Neural progenitor cell (in vitro differentiated cells): ENCODE results near the gene SH2D3A. TPM values are rescaled to one million over a fixed set of nuclear protein-coding genes. Genes with fewer than 3 reads are reported as not detected.
A peak's percentile ranks its signal among the peaks of the same experiment; 100 is the strongest.

ENCODE experiments used
- DNase-seq: peaks from one replicate; pipeline ENCODE4 v3.0.0-alpha.2; 2016; ENCODE audit warnings: low spot score
- H2AFZ ChIP-seq: fragments of 200-600 bp; sonication (generic); replicated peaks from 2 replicates; pipeline ENCODE4 v1.6.1; 2016; ENCODE audit warnings: antibody characterized with exemption
- H3F3A ChIP-seq: fragments of 200-600 bp; sonication (generic); 2 replicates; pipeline ENCODE4 v1.6.1; 2016; ENCODE audit warnings: antibody characterized with exemption, low read depth
- H3K27ac ChIP-seq: fragments of 200-600 bp; sonication (generic); 2 replicates; pipeline ENCODE4 v1.5.1; 2016; ENCODE audit warnings: mild to moderate bottlenecking
- H3K27me3 ChIP-seq: fragments of 200-600 bp; sonication (generic); 2 replicates; pipeline ENCODE4 v1.6.1; 2016; ENCODE audit warnings: mild to moderate bottlenecking, moderate library complexity
- H3K36me3 ChIP-seq: fragments of 200-600 bp; sonication (generic); 2 replicates; pipeline ENCODE4 v1.5.1; 2016
- H3K4me1 ChIP-seq: fragments of 200-600 bp; sonication (generic); 2 replicates; pipeline ENCODE4 v1.6.1; 2016; ENCODE audit warnings: mixed run types
- H3K4me2 ChIP-seq: fragments of 200-600 bp; sonication (generic); 2 replicates; pipeline ENCODE4 v1.6.1; 2016
- H3K4me3 ChIP-seq: fragments of 200-600 bp; sonication (generic); 2 replicates; pipeline ENCODE4 v1.5.1; 2016
- H3K79me2 ChIP-seq: fragments of 200-600 bp; sonication (generic); 2 replicates; pipeline ENCODE4 v1.6.1; 2016; ENCODE audit warnings: low read depth
- H3K9ac ChIP-seq: fragments of 200-600 bp; sonication (generic); 2 replicates; pipeline ENCODE4 v1.6.1; 2016
- H3K9me3 ChIP-seq: fragments of 200-600 bp; sonication (generic); 2 replicates; pipeline ENCODE4 v1.5.1; 2016; ENCODE audit warnings: low read depth
- H4K20me1 ChIP-seq: fragments of 200-600 bp; sonication (generic); 2 replicates; pipeline ENCODE4 v1.6.1; 2016; ENCODE audit warnings: low read depth
- H3K27ac Mint-ChIP-seq: 3 replicates; pipeline ENCODE4 v1.8.0; 2021; ENCODE audit warnings: mixed read lengths
- H3K27me3 Mint-ChIP-seq: 2 replicates; pipeline ENCODE4 v1.8.0; 2022; ENCODE audit warnings: low read depth, mild to moderate bottlenecking, inconsistent platforms, moderate library complexity, mixed read lengths; ENCODE audit not compliant: insufficient read depth
- H3K36me3 Mint-ChIP-seq: 3 replicates; pipeline ENCODE4 v1.8.0; 2021; ENCODE audit warnings: mixed read lengths
- H3K4me1 Mint-ChIP-seq: 3 replicates; pipeline ENCODE4 v1.8.0; 2021; ENCODE audit warnings: mixed read lengths
- H3K4me3 Mint-ChIP-seq: 3 replicates; pipeline ENCODE4 v1.8.0; 2021; ENCODE audit warnings: mild to moderate bottlenecking, moderate library complexity, mixed read lengths
- H3K9me3 Mint-ChIP-seq: 3 replicates; pipeline ENCODE4 v1.8.0; 2020; ENCODE audit warnings: mixed read lengths
- EZH2 ChIP-seq: fragments of 200-600 bp; sonication (generic); IDR thresholded peaks from 2 replicates; pipeline ENCODE4 v1.6.1; 2017; ENCODE audit warnings: antibody characterized with exemption, mild to moderate bottlenecking, moderate library complexity
- EZH2phosphoT487 ChIP-seq: fragments of 200-600 bp; sonication (generic); IDR thresholded peaks from 2 replicates; pipeline ENCODE4 v1.6.1; 2017; ENCODE audit warnings: antibody characterized with exemption
- total RNA-seq: library from RNA; depleted of rRNA; stranded (reverse); fragments of >200 nt; gene quantifications from 2 replicates; pipeline ENCODE4 v1.2.3, GENCODE V29; 2015; ENCODE audit warnings: low replicate concordance
- TF ChIP-seq, protein P1 (sequence below): fragments of 200-600 bp; sonication (generic); IDR thresholded peaks from 2 replicates; pipeline ENCODE4 v1.5.1; 2017; ENCODE audit warnings: antibody characterized with exemption, mild to moderate bottlenecking

The SH2D3A gene
- total RNA-seq, 1 donor from 2014 or later: 0.65 TPM

DNA sequence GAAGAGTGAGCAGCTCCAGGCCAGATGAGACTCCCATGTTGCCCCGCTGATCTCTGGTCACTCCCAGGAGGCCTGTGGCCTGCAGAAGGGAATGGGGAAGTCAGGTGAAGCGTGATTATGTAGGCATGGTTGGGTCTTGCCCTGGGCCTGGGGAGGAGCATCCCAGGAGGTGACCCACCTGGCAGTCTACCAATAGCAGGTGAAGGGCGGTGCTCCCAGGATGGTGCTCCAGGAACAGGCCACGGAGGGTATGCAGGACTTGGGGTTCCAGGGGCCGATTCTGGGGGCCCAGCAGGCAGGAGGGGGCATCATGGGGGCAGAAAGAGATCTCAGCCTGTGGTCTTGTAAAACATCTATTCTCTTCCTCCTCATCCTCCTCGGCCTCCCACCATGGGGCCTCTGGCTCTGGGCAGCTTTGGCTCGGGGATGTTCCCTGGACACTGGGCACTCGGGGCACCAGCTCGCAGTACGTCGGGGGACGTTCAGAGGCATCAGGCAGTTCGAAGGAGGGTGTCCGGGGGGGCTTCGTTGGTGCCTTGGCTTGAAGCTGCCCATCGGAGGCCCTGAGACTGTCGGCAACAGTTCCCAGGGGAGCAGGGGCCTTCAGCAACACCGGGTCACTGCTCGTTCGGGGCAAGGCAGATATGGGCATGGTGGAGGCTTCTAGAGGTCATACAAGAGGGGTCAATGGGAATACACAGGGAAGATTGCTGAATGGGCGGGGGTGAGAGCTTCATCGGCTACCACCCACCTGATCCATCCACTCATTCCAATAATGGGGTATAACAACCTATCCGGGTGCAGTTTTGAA lies 12.4 kb downstream of the SH2D3A start:
- Histone ChIP-seq H3K4me2 (no peak overlapping the region), H3K9me3 (no peaks in the 10 kb centered on the region), H2AFZ (no peak overlapping the region), H3K4me1 (no peaks in the 10 kb centered on the region), H3K27me3 (no peaks in the 10 kb centered on the region), H3K4me3 (no peak overlapping the region), H3K27ac (no peak overlapping the region), H4K20me1 (peaks cover 6% of the 10 kb centered on the region), H3K79me2 (no peaks in the 10 kb centered on the region), H3F3A (peaks cover 29% of the 10 kb centered on the region), H3K36me3 (no peaks in the 10 kb centered on the region), H3K9ac (no peak overlapping the region)
- Mint-ChIP-seq H3K9me3 (no peaks in the 10 kb centered on the region), H3K36me3 (peaks cover 6% of the 10 kb centered on the region), H3K27me3 (peaks cover 11% of the 10 kb centered on the region), H3K27ac (no peak overlapping the region), H3K4me3 (no peak overlapping the region), H3K4me1 (peaks cover 4% of the 10 kb centered on the region)
- TF ChIP-seq EZH2 (no peak), EZH2phosphoT487 (no peak)
- TF ChIP-seq, protein P1, sequence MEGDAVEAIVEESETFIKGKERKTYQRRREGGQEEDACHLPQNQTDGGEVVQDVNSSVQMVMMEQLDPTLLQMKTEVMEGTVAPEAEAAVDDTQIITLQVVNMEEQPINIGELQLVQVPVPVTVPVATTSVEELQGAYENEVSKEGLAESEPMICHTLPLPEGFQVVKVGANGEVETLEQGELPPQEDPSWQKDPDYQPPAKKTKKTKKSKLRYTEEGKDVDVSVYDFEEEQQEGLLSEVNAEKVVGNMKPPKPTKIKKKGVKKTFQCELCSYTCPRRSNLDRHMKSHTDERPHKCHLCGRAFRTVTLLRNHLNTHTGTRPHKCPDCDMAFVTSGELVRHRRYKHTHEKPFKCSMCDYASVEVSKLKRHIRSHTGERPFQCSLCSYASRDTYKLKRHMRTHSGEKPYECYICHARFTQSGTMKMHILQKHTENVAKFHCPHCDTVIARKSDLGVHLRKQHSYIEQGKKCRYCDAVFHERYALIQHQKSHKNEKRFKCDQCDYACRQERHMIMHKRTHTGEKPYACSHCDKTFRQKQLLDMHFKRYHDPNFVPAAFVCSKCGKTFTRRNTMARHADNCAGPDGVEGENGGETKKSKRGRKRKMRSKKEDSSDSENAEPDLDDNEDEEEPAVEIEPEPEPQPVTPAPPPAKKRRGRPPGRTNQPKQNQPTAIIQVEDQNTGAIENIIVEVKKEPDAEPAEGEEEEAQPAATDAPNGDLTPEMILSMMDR: no peak
- no peak for DNase-seq

DNA sequence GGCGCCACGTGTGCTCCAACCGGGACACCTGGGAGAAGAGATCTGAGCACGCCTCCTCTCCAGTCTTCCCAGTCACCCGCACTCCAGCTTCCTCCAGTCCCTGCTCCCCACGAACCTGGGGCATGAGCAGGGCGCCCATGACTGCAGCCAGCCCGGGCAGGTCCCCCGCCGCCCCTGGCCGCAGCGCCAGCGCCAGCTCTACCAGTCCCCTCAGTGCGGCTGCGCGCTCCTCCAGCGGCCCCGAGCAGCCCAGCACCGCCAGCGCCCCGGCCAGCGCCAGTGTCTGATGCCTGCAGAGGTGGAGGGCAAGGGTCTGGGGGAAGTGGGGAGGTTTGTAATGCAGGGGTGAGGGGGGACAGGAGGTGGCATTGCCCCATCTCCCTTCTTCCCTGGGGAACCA lies 13.1 kb downstream of the SH2D3A start:
- no peak overlapping the region for H3K4me3 Mint-ChIP-seq

DNA sequence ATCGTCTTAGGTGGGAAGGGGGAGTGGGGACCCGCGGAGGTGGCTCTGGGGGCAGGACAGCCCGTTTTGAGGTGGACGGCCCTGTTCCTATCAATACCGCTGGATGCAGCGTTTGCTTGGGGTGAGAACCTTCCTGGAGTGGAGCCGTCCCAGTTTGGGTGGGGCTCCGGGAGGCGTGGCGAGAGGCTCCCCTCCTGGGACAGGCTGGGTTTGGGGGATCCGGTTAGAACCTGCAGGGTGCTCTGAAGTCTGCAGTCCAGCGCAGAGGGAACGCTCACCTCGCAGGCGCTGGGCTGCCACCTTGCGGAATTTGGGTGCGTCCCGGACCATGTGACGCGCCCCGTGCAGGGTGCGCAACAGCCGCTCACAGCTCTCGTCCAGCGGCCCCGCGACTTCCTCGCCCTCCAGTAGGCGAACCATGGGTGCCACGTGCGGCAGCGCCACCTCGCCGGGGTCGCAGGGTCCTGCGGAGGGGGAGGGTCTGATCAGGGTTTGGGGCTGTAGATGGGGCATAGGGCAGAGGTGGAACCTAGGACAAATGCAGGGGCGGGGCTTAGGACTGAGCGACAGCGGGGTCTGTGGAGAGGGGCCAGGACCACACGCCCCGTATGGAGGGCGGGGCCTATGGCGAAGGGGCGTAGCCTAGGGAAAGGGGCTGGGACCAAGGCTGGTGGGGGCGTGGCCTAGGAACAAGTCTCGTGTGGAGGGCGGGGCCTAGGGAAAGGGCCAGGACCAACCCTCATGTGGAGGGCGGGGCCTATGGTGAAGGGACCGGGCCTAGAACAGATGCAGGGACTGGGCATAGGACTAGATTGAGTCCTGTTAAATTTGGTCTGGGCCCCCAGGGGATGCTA lies 13.8 kb downstream of the SH2D3A start:
- Histone ChIP-seq H3K9me3 (no peaks in the 10 kb centered on the region), H4K20me1 (peaks cover 6% of the 10 kb centered on the region), H3K4me2 (peak overlapping the region; percentile 71), H3F3A (peaks cover 29% of the 10 kb centered on the region), H3K27ac (no peak overlapping the region), H3K4me3 (peak overlapping the region; percentile 45), H3K4me1 (no peaks in the 10 kb centered on the region), H3K9ac (no peak overlapping the region), H2AFZ (peak overlapping the region; percentile 55), H3K36me3 (no peaks in the 10 kb centered on the region), H3K79me2 (no peaks in the 10 kb centered on the region), H3K27me3 (no peaks in the 10 kb centered on the region)
- no peak for TF ChIP-seq EZH2
- TF ChIP-seq EZH2phosphoT487: no peak
- TF ChIP-seq, protein P1: peak; percentile 58
- H3K4me1 Mint-ChIP-seq: peaks cover 4% of the 10 kb centered on the region
- no peaks in the 10 kb centered on the region for H3K9me3 Mint-ChIP-seq
- H3K27ac Mint-ChIP-seq: no peak overlapping the region
- H3K36me3 Mint-ChIP-seq: peaks cover 8% of the 10 kb centered on the region
- H3K27me3 Mint-ChIP-seq: peaks cover 9% of the 10 kb centered on the region
- DNase-seq: peak; percentile 97
- peak overlapping the region; percentile 81 for H3K4me3 Mint-ChIP-seq

More for the DNA sequence above, 13.1 kb downstream of the SH2D3A start:
- Histone ChIP-seq H2AFZ (no peak overlapping the region), H3K27me3 (no peaks in the 10 kb centered on the region), H3K79me2 (no peaks in the 10 kb centered on the region), H3K9ac (no peak overlapping the region), H3K27ac (no peak overlapping the region), H3K4me1 (no peaks in the 10 kb centered on the region), H4K20me1 (peaks cover 6% of the 10 kb centered on the region), H3K4me2 (no peak overlapping the region), H3K36me3 (no peaks in the 10 kb centered on the region), H3K4me3 (no peak overlapping the region), H3K9me3 (no peaks in the 10 kb centered on the region), H3F3A (peaks cover 29% of the 10 kb centered on the region)
- Mint-ChIP-seq H3K4me1 (peaks cover 4% of the 10 kb centered on the region), H3K27ac (no peak overlapping the region), H3K27me3 (peaks cover 10% of the 10 kb centered on the region), H3K9me3 (no peaks in the 10 kb centered on the region), H3K36me3 (peaks cover 8% of the 10 kb centered on the region)
- TF ChIP-seq, protein P1: no peak
- TF ChIP-seq EZH2 (no peak), EZH2phosphoT487 (no peak)
- DNase-seq: no peak
